Fibroblast of lung (primary cell): Measurements from ENCODE around the gene FGF9. TPM values are rescaled to one million over a fixed set of nuclear protein-coding genes. Genes with fewer than 3 reads are reported as not detected.

Experiments used
- DNase-seq, 2 donors: peaks; one replicate each; pipeline versions ENCODE4 v3.0.0 to v3.0.0-alpha.2; 2010; ENCODE audit warnings: low read depth in 2 of 2
- H2AFZ ChIP-seq: 2 replicates; pipeline ENCODE4 v1.5.1; 2012; ENCODE audit warnings: low read length, control low read depth, inconsistent platforms
- H3K27ac ChIP-seq: 2 replicates; pipeline ENCODE4 v1.5.1; 2011; ENCODE audit warnings: low read length, control low read depth; ENCODE audit not compliant: insufficient read depth
- H3K27me3 ChIP-seq: 2 replicates; pipeline ENCODE4 v1.5.1; 2011; ENCODE audit warnings: mild to moderate bottlenecking, low read length; ENCODE audit not compliant: control insufficient read depth, insufficient read depth
- H3K36me3 ChIP-seq: 2 replicates; pipeline ENCODE4 v1.5.1; 2011; ENCODE audit warnings: low read length; ENCODE audit not compliant: control insufficient read depth, insufficient read depth
- H3K4me1 ChIP-seq: 2 replicates; pipeline ENCODE4 v1.5.1; 2011; ENCODE audit warnings: low read length; ENCODE audit not compliant: control insufficient read depth, insufficient read depth; ENCODE audit errors: extremely low read depth
- H3K4me2 ChIP-seq: 2 replicates; pipeline ENCODE4 v1.5.1; 2011; ENCODE audit warnings: low read length, control low read depth; ENCODE audit not compliant: insufficient read depth; ENCODE audit errors: extremely low read depth
- H3K4me3 ChIP-seq, 4 experiments: fragments of 200-600 bp in 1 of 4; sonication (generic) in 1 of 4; replicated peaks in 1 of 4; 2 replicates each; pipeline ENCODE4 v1.5.1; 2011 to 2016; ENCODE audit warnings: low read length in 4 of 4, low read depth in 3 of 4, mild to moderate bottlenecking in 3 of 4, control low read depth in 2 of 4, inconsistent platforms in 1 of 4, mixed read lengths in 1 of 4; ENCODE audit not compliant: insufficient read depth in 1 of 4; ENCODE audit errors: control extremely low read depth in 1 of 4
- H3K79me2 ChIP-seq: 2 replicates; pipeline ENCODE4 v1.5.1; 2012; ENCODE audit warnings: mild to moderate bottlenecking, low read length, inconsistent platforms; ENCODE audit not compliant: control insufficient read depth, insufficient read depth
- H3K9ac ChIP-seq: 2 replicates; pipeline ENCODE4 v1.5.1; 2011; ENCODE audit warnings: mild to moderate bottlenecking, low read length, control low read depth; ENCODE audit not compliant: insufficient read depth
- H3K9me3 ChIP-seq: 2 replicates; pipeline ENCODE4 v1.5.1; 2012; ENCODE audit warnings: low read depth, low read length; ENCODE audit not compliant: control insufficient read depth, insufficient read depth
- H4K20me1 ChIP-seq: 2 replicates; pipeline ENCODE4 v1.5.1; 2011; ENCODE audit warnings: low read length; ENCODE audit not compliant: control insufficient read depth, insufficient read depth; ENCODE audit errors: extremely low read depth
- EZH2 ChIP-seq: IDR thresholded peaks from 2 replicates; pipeline ENCODE4 v1.5.1; 2012; ENCODE audit warnings: low read length, control low read depth, mild to moderate bottlenecking; ENCODE audit errors: missing control alignments
- polyA plus RNA-seq, 2 donors: library from polyadenylated mRNA; depleted of rRNA in 1 of 2; stranded (reverse) in 1 of 2; unstranded in 1 of 2; fragments of >200 nt; gene quantifications; 2 replicates each; pipeline ENCODE4 v1.2.1, GENCODE V29; 2011 to 2012; ENCODE audit warnings: missing spikeins in 1 of 2
- total RNA-seq: library from RNA; depleted of rRNA; stranded (reverse); fragments of >200 nt; gene quantifications from 2 replicates; pipeline ENCODE4 v1.2.1, GENCODE V29; 2014
- TF ChIP-seq, protein P1 (sequence below), 2 donors: IDR thresholded peaks in 1 of 2; conservative IDR thresholded peaks in 1 of 2; 1 replicate in 1 of 2; 2 replicates in 1 of 2; pipeline ENCODE4 v1.5.1; 2011 to 2012; ENCODE audit warnings: low read length in 2 of 2, control low read depth in 1 of 2, inconsistent platforms in 1 of 2, low read depth in 1 of 2, mild to moderate bottlenecking in 1 of 2

The FGF9 gene
- total and polyA plus RNA-seq, 2 donors (not counting 1 experiment from before 2014, with no cell fraction given): 0.06 to 0.33 TPM

DNA sequence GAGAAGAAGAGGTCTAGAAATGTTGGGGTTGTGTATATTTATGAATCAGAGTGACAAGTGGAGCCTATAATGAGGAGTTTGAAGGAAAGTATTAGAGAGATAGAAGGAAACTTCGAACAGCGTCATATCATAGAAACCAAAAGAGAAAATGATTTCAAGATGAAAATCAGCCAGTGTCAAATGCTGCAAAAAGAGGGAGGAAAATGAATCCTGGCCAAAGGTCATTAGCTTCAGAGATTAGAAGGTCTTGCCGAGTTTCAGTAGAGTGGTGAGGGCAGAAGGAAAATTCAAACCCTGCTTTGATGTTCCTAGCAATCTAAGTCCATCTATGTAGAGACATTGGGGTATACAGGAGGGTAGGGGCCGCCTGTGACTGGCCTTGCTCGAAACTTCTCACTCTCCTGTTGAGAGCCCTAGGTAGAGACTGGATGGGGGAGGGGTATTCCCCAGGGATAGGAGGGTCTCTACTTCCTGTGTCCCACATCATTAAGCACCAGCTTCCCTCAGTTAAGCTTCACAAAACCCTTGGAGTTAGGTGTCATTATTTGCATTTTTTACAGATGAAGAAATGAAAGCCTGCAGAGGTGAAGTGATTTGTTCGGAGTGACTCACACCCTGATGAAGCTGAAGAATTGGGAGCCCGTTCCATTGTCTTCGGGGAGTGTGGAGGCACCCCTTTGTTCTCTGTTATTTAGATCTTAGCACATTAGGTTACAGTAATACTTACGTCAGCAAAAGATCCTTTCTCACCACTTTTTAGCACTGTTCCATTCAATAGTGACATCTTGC lies 62.8 kb downstream of the FGF9 start:
- H3K4me2 ChIP-seq: no peak overlapping the region
- H4K20me1 ChIP-seq: no peaks in the 10 kb centered on the region
- no peaks in the 10 kb centered on the region for H3K9me3 ChIP-seq
- no peaks in the 10 kb centered on the region for H3K27me3 ChIP-seq
- H3K4me1 ChIP-seq: no peaks in the 10 kb centered on the region
- no peak overlapping the region for H3K4me3 ChIP-seq
- H3K27ac ChIP-seq: no peak overlapping the region
- no peak for TF ChIP-seq EZH2
- TF ChIP-seq, protein P1, sequence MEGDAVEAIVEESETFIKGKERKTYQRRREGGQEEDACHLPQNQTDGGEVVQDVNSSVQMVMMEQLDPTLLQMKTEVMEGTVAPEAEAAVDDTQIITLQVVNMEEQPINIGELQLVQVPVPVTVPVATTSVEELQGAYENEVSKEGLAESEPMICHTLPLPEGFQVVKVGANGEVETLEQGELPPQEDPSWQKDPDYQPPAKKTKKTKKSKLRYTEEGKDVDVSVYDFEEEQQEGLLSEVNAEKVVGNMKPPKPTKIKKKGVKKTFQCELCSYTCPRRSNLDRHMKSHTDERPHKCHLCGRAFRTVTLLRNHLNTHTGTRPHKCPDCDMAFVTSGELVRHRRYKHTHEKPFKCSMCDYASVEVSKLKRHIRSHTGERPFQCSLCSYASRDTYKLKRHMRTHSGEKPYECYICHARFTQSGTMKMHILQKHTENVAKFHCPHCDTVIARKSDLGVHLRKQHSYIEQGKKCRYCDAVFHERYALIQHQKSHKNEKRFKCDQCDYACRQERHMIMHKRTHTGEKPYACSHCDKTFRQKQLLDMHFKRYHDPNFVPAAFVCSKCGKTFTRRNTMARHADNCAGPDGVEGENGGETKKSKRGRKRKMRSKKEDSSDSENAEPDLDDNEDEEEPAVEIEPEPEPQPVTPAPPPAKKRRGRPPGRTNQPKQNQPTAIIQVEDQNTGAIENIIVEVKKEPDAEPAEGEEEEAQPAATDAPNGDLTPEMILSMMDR (conservative IDR thresholded peaks at IDR 0.05 in 1 of 2, IDR thresholded peaks at IDR 0.05 in 1 of 2; ENCODE audit: low read depth in 1 of 2, low read length in 2 of 2): no peak
- H3K36me3 ChIP-seq: no peaks in the 10 kb centered on the region
- H3K79me2 ChIP-seq: no peaks in the 10 kb centered on the region
- peak in 1 of 2 donors; percentile 1 for DNase-seq
- H2AFZ ChIP-seq: no peak overlapping the region
- no peak overlapping the region for H3K9ac ChIP-seq

DNA sequence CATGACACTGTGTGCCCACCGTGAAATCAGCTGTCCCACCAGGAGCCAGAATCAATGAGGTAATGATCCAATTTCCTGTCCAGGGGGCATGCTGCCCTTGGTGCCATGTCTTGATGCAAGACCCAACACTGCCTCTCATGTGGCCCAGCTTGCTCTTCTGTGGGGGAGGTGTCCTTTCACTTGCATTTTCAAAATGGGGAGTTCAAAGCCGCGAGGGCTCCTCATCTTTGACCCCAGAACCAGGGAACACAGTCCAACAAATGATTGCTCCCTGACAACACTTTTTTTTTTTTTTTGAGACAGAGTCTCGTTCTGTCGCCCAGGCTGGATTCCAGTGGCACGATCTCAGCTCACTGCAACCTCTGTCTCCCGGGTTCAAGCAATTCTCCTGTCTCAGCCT lies 64.1 kb downstream of the FGF9 start:
- no peak overlapping the region for H2AFZ ChIP-seq
- no peaks in the 10 kb centered on the region for H3K9me3 ChIP-seq
- H3K27ac ChIP-seq: no peak overlapping the region
- no peaks in the 10 kb centered on the region for H3K27me3 ChIP-seq
- no peaks in the 10 kb centered on the region for H3K79me2 ChIP-seq
- TF ChIP-seq, protein P1 (conservative IDR thresholded peaks at IDR 0.05 in 1 of 2, IDR thresholded peaks at IDR 0.05 in 1 of 2; ENCODE audit: low read depth in 1 of 2, low read length in 2 of 2): no peak
- no peak for TF ChIP-seq EZH2
- H3K9ac ChIP-seq: no peak overlapping the region
- H3K4me2 ChIP-seq: no peak overlapping the region
- no peaks in the 10 kb centered on the region for H3K36me3 ChIP-seq
- H3K4me3 ChIP-seq: no peak overlapping the region
- no peaks in the 10 kb centered on the region for H4K20me1 ChIP-seq
- H3K4me1 ChIP-seq: no peaks in the 10 kb centered on the region
- DNase-seq: no peak

DNA sequence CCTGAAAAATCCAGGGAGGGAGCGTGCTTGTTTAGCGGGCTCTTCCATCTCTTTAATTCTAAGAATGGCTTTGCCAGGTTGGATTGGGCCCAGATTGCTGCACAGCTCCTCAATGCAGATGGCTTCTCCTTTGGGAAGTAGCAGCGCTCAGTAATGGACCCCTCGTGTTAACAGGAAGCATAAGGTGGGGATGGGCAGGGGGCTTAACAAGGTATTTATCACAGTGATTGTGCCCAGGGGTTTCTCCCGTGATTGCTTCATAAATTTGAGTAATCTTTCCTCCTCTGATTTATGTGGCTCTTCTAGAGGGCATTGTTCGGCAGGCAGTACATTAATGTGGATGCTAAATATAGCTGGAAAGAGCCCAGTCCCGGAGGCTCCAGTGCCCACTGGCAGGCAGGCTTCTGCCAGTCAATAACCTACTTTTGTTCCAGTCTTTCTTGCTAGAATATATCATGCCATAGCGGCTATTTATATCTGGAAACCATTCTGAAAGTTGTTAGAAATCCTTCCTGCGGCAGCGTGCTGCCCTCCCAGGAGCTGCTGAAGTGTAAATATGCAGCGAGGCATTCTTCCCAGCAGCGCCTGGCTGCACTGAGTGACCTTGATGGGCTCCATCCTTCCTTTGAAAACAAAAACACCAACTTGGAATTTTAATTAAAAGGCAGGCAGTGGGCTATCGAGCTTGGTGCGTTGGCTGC lies 65.0 kb downstream of the FGF9 start:
- TF ChIP-seq, protein P1 (conservative IDR thresholded peaks at IDR 0.05 in 1 of 2, IDR thresholded peaks at IDR 0.05 in 1 of 2; ENCODE audit: low read depth in 1 of 2, low read length in 2 of 2): no peak
- no peak for TF ChIP-seq EZH2
- H3K4me2 ChIP-seq: peak overlapping the region; percentile 17
- H3K9ac ChIP-seq: no peak overlapping the region
- no peak overlapping the region for H2AFZ ChIP-seq
- no peaks in the 10 kb centered on the region for H3K4me1 ChIP-seq
- no peaks in the 10 kb centered on the region for H3K9me3 ChIP-seq
- no peak overlapping the region for H3K4me3 ChIP-seq
- no peaks in the 10 kb centered on the region for H3K36me3 ChIP-seq
- no peaks in the 10 kb centered on the region for H3K27me3 ChIP-seq
- no peak for DNase-seq
- H3K79me2 ChIP-seq: no peaks in the 10 kb centered on the region
- no peaks in the 10 kb centered on the region for H4K20me1 ChIP-seq
- H3K27ac ChIP-seq: no peak overlapping the region
